Mucosa of gallbladder (tissue), 1 donor: ENCODE results near the gene CTCF. TPM values are rescaled to one million over a fixed set of nuclear protein-coding genes. Genes with fewer than 3 reads are reported as not detected.

Source experiments
- DNase-seq: peaks from one replicate; pipeline ENCODE4 v3.0.0-alpha.2; 2020; ENCODE audit warnings: low spot score
- total RNA-seq: library from RNA; stranded (reverse); gene quantifications from one replicate; pipeline ENCODE4 v1.2.1, GENCODE V29; 2021
- donor health status: DM: no; HTN: no; CAD: no.

The CTCF gene
- total RNA-seq, 1 donor from 2014 or later = 39.8 TPM

DNA sequence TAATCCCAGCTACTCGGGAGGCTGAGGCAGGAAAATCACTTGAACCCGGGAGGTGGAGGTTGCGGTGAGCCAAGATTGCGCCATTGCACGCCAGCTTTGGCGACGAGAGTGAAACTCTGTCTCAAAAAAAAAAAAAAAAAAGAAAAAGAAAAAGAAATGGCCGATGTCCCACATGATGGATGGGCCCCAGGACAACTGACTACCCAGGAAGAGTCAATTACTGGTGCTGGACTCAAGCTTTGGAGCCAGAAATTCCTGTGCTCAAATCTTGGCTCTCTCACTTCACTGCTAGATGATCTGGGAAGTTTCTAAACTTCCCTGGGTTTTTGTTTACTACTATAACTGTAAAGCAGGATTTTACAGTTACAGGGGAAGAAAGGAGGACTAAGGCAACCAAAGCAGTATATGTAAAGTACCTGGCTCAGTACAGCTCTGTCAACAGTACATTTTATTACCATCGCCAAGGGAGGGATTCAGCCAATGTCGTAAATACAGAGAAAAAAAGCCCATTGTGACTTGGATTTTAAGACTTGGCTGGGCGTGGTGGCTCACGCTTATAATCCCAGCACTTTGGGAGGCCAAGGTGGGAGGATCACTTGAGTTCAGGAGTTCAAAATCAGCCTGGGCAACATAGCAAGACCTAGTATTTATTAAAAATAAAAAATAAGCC is 116.2 kb downstream of the CTCF start:
- DNase-seq = no peak

DNA sequence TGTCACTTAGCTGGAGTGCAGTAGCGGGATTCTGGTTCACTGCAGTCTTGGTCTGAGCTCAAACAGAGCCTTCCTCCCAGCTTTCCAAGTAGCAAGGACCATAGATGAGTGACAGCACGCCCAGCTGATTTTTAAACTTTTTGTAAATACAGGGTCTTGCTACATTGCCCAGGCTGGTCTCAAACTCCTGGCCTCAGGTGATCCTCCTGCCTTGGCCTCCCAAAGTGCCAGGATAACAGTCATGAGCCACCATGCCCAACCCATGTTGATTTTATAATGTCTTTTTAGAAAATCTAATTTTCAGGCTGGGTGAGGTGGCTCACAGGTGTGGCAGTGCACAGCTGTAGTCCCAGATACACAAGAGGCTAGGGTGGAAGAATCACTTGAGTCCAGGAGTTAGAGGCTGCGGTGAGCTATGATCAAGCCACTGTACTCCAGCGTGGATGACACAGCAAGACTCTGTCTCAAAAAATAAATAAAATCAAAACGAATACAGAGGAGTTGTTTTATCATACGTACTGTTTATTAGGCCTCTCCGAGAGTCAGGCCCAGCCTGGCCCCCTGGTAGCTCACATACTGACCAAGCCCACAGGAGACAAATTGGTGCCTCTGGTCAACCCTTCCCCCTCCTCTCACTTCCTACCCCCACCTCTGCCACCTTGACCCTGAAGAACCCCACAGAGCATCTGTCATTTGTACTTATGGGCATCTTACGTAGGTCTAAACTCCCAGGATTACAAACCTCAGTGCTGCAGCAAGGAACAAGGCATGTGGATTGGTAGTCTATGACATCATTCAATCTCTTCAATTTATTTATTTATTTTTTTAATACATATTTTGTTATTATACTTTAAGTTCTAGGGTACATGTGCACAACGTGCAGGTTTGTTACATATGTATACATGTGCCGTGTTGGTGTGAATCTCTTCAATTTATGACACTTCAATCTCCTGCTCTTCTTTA is 117.9 kb downstream of the CTCF start:
- no peak for DNase-seq

DNA sequence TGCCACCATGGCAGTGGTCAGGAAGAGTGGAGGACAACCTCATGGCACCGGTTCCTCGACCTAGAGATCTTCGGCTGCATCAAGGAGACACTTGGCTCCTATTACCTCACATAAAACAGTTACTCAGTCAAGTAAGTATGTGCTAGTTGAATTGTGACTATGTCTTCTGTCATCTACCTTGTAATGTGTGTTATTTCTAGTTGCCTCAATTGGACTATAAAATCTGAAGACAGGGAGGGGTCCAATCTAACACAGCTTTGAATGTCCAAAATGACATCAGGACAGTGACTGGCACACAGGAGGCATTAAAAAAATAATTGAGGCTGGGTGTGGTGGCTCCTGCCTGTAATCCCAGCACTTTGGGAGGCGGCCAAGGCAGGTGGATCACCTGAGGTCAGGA is 121.4 kb downstream of the CTCF start:
- DNase-seq = no peak

DNA sequence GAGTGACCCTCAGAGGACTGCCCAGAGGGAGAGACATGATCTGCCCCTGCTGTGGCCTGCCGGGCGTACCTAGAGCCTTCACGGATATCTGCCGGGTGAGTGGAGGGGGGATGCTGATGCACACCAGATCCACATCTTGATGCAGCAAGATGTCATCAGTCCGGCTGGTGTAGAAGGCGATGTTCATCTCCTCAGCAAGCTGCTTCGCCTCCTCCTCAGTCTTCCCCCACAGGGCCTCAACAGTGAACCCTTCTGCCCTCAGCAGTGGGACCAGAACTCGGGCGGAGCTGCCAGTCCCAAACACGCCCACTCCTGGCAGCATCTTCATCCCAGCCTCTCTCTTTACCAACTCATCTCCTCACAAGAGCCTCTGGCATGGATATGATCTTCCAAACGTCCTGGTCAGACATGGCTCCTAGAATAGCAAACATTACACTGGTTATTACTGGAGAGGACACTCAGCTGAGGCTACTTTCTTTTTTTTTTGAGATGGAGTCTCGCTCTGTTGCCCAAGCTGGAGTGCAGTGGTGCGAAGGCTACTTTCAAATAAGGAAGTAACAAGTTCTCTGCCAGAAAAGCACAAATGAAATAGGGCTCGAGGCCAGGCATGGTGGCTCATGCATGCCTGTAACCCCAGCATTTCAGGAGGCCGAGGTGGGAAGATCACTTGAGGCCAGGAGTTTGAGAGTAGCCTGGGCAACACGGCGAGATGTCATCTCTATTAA is 123.2 kb downstream of the CTCF start:
- no peak for DNase-seq

Other genes with a start within 250 kb of the CTCF start
- 0.37 TPM for gene KCTD19, start 235.8 kb upstream of the CTCF start, total RNA-seq
- 2.1 TPM for gene LRRC36, start 235.7 kb upstream of the CTCF start, total RNA-seq
- 12.3 TPM for gene TPPP3, start 169.0 kb upstream of the CTCF start, total RNA-seq
- 23.2 TPM for gene ZDHHC1, start 146.0 kb upstream of the CTCF start, total RNA-seq
- gene HSD11B2, start 131.4 kb upstream of the CTCF start, total RNA-seq = 29.1 TPM
- gene ATP6V0D1, start 81.4 kb upstream of the CTCF start, total RNA-seq = 106 TPM
- not detected for gene AGRP, start 79.0 kb upstream of the CTCF start, total RNA-seq
- 70.6 TPM for gene RIPOR1, start 33.7 kb upstream of the CTCF start, total RNA-seq
- 4.3 TPM for gene CARMIL2, start 82.6 kb downstream of the CTCF start, total RNA-seq
- 25.4 TPM for gene ACD, start 97.7 kb downstream of the CTCF start, total RNA-seq
- 10.4 TPM for gene PARD6A, start 98.4 kb downstream of the CTCF start, total RNA-seq
- gene ENKD1, start 104.2 kb downstream of the CTCF start, total RNA-seq = 34.4 TPM
- gene C16orf86, start 104.3 kb downstream of the CTCF start, total RNA-seq = 6.4 TPM
- gene GFOD2, start 156.8 kb downstream of the CTCF start, total RNA-seq = 25.9 TPM
- 22.7 TPM for gene RANBP10, start 244.0 kb downstream of the CTCF start, total RNA-seq
- 4.1 TPM for gene TSNAXIP1, start 244.4 kb downstream of the CTCF start, total RNA-seq